HG02973 (cell line): ENCODE measurements around the gene CACFD1.
A peak's percentile ranks its signal among the peaks of the same experiment; 100 is the strongest.

Experiments used
- ATAC-seq: cut with Tn5 transposase; IDR thresholded peaks from one replicate; pipeline ENCODE4 v1.9.1; 2021; ENCODE audit warnings: moderate library complexity; ENCODE audit not compliant: unreplicated experiment

The CACFD1 gene

GRCh38 chr9:133478851-133479711 is 19.3 kb downstream of the CACFD1 start, which contains the start of gene SLC2A6:
TSS of gene SLC2A6 (minus strand) at chr9:133479099. CDS start at chr9:133479059, 40 bp downstream.
- peak; percentile 83 for ATAC-seq

GRCh38 chr9:133483611-133484010 is 23.8 kb downstream of the CACFD1 start:
- ATAC-seq: no peak

GRCh38 chr9:133484671-133485437 is 25.1 kb downstream of the CACFD1 start:
- no peak for ATAC-seq

- no peak for ATAC-seq
These were observed 25.9 kb downstream of the CACFD1 start for GRCh38 chr9:133485531-133486260.

GRCh38 chr9:133487331-133487725 is 27.6 kb downstream of the CACFD1 start:
- ATAC-seq: no peak

GRCh38 chr9:133488686-133489252 is 29.0 kb downstream of the CACFD1 start:
- no peak for ATAC-seq

GRCh38 chr9:133489253-133490190 is 29.7 kb downstream of the CACFD1 start:
- ATAC-seq: no peak

- no peak for ATAC-seq
These were observed 30.5 kb downstream of the CACFD1 start for GRCh38 chr9:133490201-133490681.

- ATAC-seq: no peak
These were observed 31.3 kb downstream of the CACFD1 start for GRCh38 chr9:133490865-133491655.

GRCh38 chr9:133491656-133491925 is 31.8 kb downstream of the CACFD1 start:
- ATAC-seq: no peak

GRCh38 chr9:133492061-133493021 is 32.6 kb downstream of the CACFD1 start:
- no peak for ATAC-seq

- ATAC-seq: no peak
These were observed 33.6 kb downstream of the CACFD1 start for GRCh38 chr9:133493428-133493827.

GRCh38 chr9:133493845-133494540 is 34.2 kb downstream of the CACFD1 start:
- ATAC-seq: no peak

GRCh38 chr9:133494636-133495326 is 35.0 kb downstream of the CACFD1 start:
- ATAC-seq: no peak

- ATAC-seq: no peak
These were observed 35.8 kb downstream of the CACFD1 start for GRCh38 chr9:133495327-133496293.
